Fibroblast of the aortic adventitia (primary cell): ENCODE data around the gene NKX2-2. TPM values are rescaled to one million over a fixed set of nuclear protein-coding genes. Genes with fewer than 3 reads are reported as not detected.

Experiments
- DNase-seq: peaks from one replicate; pipeline ENCODE4 v3.0.0-alpha.2; 2010; ENCODE audit warnings: low read depth
- H3K4me3 ChIP-seq: 2 replicates; pipeline ENCODE4 v1.5.1; 2011; ENCODE audit warnings: low read depth, mild to moderate bottlenecking, control low read depth, low read length, moderate library complexity
- total RNA-seq: library from RNA; depleted of rRNA; stranded (reverse); fragments of >200 nt; gene quantifications from 2 replicates; pipeline ENCODE4 v1.2.3, GENCODE V29; 2012; ENCODE audit warnings: low replicate concordance
- TF ChIP-seq, protein P1 (sequence below): IDR thresholded peaks from 2 replicates; pipeline ENCODE4 v1.5.1; 2011; ENCODE audit warnings: mild to moderate bottlenecking, low read length, control low read depth, inconsistent platforms; ENCODE audit not compliant: insufficient read depth

Gene NKX2-2
- total RNA-seq = not detected in 2 replicates

GRCh38 chr20:21513881-21514540 lies at the start of gene NKX2-2:
TSS of gene NKX2-2 (minus strand) at chr20:21514064. CDS start at chr20:21513669, 395 bp downstream.
- H3K4me3 ChIP-seq = no peak within 1 kb of the TSS
- no peak for DNase-seq
- TF ChIP-seq, protein P1, sequence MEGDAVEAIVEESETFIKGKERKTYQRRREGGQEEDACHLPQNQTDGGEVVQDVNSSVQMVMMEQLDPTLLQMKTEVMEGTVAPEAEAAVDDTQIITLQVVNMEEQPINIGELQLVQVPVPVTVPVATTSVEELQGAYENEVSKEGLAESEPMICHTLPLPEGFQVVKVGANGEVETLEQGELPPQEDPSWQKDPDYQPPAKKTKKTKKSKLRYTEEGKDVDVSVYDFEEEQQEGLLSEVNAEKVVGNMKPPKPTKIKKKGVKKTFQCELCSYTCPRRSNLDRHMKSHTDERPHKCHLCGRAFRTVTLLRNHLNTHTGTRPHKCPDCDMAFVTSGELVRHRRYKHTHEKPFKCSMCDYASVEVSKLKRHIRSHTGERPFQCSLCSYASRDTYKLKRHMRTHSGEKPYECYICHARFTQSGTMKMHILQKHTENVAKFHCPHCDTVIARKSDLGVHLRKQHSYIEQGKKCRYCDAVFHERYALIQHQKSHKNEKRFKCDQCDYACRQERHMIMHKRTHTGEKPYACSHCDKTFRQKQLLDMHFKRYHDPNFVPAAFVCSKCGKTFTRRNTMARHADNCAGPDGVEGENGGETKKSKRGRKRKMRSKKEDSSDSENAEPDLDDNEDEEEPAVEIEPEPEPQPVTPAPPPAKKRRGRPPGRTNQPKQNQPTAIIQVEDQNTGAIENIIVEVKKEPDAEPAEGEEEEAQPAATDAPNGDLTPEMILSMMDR = no peak

DNA sequence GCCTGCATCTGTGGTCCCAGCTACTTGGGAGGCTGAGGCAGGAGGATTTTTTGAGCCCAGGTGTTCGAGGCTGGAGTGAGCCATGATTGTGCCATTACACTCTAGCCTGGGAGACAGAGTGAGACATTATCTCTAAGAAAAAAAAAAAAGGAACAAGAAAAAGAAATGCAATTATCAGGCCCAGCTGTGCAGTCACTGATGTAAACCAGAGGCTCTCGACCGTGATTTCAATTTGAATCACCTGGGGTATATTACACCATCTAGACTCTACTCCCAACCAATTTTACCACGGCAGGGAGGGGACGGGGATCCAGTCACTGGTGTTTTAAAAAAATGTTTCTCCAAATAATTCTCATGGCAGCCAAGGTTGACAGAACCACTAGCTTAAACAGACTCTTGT lies 48.8 kb upstream of the NKX2-2 start:
- TF ChIP-seq, protein P1 = no peak
- DNase-seq = no peak
- H3K4me3 ChIP-seq = no peak overlapping the region

DNA sequence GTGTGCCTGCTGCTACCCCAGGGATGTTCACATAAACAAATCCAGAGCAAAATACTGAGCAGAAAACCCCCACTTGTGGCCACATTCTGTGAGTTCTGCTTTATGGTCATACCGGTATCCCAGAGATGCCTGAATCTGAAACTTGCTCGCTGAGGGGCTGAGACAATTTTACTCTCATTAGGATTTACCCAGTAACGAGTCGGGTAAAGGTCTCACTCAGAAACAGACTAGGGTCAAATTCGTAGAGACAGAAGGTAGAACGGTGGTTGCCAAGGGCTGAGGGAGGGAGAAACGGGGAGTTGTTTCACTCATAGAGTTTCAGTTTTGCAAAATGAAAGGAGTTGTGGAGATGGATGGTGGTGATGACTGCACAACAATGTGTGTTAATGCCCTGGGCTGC lies 45.4 kb upstream of the NKX2-2 start:
- H3K4me3 ChIP-seq = no peak overlapping the region
- DNase-seq = no peak
- TF ChIP-seq, protein P1 = no peak

DNA sequence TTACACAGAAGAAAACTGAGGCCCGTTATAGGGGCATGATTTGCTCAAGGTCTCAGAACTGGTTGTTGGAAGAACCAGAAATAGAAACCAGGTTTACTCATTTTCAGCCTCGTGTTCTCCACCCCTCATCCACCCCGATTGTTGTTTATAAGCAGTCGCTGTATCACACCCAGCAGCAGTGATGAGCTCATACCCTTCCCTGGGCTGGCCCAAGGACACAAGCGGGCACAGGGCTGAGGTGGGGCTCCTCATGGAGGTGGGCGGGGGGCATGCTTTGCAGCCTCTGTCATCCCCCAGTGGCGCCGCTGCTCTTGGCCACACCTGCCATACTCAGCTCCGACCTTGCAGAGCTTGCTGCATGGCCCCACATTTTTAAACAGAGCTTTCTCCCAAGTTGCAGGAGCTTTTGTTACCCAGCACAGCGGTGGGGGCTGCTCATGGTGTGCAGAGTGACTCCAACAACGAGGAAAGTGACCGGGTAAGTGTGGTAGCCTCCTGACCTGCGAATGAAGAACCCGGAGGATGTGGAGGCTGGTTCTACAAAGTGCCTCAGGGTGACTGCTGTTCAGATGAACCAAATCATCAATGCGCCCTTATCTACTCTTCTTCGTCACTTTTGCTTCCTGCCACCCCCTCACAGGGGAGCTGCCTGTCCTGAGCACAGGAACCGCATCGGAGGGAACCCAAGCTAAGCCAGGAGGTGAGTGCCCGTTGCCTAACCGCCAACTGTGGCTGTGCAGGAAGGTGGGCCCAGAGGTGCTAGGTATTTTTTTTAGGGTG lies 43.6 kb upstream of the NKX2-2 start:
- TF ChIP-seq, protein P1 = no peak
- no peak overlapping the region for H3K4me3 ChIP-seq
- DNase-seq = no peak

- no peak overlapping the region for H3K4me3 ChIP-seq
- DNase-seq = no peak
- TF ChIP-seq, protein P1 = no peak
These were observed 42.5 kb upstream of the NKX2-2 start for GRCh38 chr20:21556398-21556797.

DNA sequence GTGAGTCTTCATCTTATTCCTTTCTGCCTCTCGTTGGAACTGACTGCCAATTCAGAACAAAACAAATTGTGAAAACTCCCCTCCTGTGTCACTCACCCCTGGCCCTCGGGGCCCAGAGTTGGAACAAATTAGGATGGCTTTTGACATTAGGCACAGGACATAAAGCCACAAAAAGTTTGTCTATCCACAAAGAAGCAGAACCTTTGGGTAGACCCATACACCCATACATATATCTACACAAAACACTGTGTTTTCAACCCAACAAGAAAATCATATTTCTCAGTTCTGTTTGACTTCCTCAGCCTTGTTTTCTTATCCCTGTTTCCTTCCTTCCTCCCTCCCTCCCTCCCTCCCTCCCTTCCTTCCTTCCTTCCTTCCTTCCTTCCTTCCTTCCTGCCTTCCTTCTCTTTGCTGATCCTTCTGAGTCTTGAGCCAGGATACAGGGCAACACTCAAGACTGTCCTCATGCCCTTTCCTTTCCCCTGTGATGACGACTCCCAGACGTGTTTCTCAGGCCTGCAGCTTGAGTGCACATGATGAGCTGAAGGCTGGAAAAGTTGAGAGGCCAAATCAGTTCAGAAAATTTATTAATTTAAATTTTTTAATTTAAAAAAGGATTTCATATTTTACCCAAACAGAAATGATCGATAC lies 41.7 kb upstream of the NKX2-2 start:
- H3K4me3 ChIP-seq = no peak overlapping the region
- no peak for DNase-seq
- TF ChIP-seq, protein P1 = no peak
